Skeletal muscle cell (primary cell): ENCODE data around the gene SMU1.

Experiments used
- DNase-seq: peaks from one replicate; pipeline ENCODE4 v3.0.0-alpha.2; 2010; ENCODE audit warnings: low read depth
- H3K4me3 ChIP-seq: 2 replicates; pipeline ENCODE4 v1.5.1; 2011; ENCODE audit warnings: low read depth, mild to moderate bottlenecking, control low read depth, low read length, moderate library complexity

The SMU1 gene

DNA sequence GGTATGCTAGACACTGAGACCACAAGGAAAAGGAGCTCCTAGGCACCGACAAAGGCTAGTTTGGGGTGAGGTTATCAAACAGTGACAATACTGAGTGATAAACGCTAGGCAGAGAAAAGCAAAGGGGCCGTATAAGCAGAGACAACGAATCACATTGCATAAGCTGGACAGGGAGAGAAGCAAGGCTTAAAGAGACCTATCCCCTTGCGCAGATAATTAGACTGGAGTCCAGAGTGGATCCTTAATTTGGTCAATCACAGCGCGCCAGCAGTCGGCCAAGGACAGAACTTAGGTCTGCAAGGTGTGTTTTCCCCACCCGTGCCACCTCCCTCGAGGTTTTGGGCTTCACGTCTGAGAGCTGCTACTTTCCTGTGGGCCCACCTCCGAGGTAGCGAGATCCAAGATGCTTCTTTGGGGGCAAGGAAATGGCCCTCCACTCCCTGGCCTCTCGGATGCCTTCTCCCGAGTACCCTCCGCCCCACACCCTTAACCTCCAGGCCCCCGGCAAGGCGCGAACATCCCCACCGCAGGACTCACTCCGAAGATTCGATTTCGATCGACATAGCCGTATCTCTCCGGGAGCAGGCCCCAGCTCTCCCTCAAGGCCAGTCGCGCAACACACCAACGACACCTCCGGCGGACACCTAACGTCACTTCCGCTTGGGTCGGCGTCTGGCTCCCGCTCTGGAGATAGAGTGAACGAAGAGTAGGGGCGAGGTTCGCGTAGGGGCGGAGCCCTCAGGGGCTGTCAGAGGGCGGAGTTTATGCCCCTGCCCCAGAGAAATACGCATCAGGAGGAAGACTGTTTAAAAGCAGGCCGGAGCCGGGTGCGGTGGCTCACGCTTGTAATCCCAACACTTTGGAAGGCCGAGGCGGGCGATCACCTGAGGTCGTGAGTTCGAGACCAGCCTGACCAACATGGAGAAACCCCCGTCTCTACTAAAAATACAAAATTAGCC, at the start of gene SMU1:
Gene SMU1 (minus strand): TSS at position 629 of the 959 bp plus-strand sequence. CDS start 66 bp downstream, at position 563.
- peak within 1 kb of the TSS; percentile 80 for H3K4me3 ChIP-seq
- peak; percentile 87 for DNase-seq

GRCh38 chr9:33125461-33125860, 49.0 kb upstream of the SMU1 start:
- H3K4me3 ChIP-seq, result no peak overlapping the region
- DNase-seq, result no peak

DNA sequence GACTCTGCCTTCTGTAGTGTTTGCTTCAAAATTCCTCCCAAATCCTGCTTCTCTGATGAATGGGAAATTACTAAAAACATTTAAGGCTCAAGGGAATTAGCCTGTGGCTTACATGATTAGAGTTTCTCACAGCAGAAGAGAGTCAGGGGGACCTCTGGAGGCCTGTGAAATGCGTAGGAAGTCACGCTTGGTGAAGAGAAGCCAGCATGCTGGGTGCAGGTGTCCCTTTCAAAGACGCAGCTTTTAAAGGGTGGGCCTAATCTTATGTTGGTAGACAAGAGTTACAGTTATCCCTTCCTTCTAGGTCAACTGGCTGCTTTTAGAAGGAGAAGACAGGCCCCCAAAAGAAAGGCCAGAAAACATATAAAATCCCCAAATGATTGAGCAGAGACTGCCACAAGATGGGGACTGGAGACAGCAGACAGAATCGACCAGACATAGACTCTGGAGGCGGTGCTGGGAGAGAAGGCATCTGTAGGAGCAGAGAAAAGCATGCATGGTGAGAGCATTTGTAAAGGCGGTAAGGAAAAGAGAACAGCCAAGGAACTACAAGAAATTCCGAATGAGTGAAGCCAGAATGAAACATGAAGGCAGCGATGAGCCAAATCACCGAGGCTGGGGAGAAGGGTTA, 48.4 kb upstream of the SMU1 start:
- H3K4me3 ChIP-seq, result no peak overlapping the region

GRCh38 chr9:33124046-33124445, 47.6 kb upstream of the SMU1 start:
- DNase-seq, result no peak
- no peak overlapping the region for H3K4me3 ChIP-seq

More for the DNA sequence above, 48.4 kb upstream of the SMU1 start:
- DNase-seq, result no peak

- no peak overlapping the region for H3K4me3 ChIP-seq
- no peak for DNase-seq
Measured at GRCh38 chr9:33123407-33124031, 47.0 kb upstream of the SMU1 start.

GRCh38 chr9:33120620-33121019, 44.1 kb upstream of the SMU1 start:
- DNase-seq, result no peak
- H3K4me3 ChIP-seq, result no peak overlapping the region

GRCh38 chr9:33117796-33118195, 41.3 kb upstream of the SMU1 start:
- no peak overlapping the region for H3K4me3 ChIP-seq
- DNase-seq, result no peak

DNA sequence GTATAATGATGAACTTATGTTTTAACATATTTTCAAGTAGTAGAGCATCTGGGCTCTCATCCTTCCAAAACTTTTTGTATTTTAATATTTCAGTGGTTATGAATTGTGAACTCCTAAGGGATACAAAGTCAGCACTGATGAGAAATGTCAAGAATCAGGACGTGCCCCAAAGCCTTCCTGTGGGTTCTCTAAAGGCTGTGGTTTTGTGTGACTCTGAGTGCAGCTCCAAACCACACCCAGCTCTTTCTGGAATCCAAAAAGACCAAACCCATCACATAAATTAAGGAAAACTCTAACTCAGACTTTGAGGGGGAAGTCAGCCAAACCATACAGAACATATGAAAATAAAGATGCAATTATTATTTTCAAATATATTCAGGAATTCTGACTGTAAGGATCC, 40.8 kb upstream of the SMU1 start:
- DNase-seq, result no peak
- H3K4me3 ChIP-seq, result no peak overlapping the region

DNA sequence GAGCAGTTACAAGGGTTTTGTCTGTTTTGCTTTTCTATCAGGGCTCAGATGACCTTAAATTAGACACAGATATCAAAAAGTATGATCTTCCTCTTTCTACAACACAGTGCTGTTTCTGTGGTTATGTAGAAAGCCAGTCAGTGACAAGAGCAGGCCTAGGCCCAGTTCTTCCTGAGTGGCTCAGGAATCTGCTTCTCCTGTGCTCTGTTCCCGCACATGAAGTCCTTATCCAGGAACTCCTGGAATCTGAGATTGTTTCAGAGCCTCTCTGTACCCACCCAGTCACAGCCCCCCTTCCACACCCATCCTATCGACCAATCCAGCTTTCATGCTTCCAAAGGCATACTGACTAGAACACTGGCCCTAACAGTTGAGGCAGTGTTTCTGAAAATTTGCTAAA, 40.4 kb upstream of the SMU1 start:
- DNase-seq, result no peak
- no peak overlapping the region for H3K4me3 ChIP-seq

DNA sequence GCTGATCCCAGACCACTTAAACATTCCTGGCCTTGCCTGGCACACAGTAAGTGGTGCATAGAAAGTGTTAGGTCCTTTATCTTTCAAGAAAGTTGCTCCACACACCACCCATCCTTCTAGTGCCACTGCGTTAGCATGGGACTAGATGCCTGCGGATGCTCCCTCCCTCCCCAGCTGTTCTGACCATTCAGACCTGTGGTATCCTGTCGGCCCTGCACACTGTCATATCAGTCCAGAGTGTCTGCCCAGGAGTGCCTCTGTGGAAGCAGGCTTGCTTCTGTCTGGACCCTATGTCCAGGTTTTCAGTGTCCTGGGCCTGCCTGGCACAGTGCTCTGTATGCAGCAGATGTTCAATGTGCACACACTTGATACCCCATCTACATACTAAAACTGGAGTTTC, 38.3 kb upstream of the SMU1 start:
- H3K4me3 ChIP-seq, result no peak overlapping the region
- DNase-seq, result no peak

DNA sequence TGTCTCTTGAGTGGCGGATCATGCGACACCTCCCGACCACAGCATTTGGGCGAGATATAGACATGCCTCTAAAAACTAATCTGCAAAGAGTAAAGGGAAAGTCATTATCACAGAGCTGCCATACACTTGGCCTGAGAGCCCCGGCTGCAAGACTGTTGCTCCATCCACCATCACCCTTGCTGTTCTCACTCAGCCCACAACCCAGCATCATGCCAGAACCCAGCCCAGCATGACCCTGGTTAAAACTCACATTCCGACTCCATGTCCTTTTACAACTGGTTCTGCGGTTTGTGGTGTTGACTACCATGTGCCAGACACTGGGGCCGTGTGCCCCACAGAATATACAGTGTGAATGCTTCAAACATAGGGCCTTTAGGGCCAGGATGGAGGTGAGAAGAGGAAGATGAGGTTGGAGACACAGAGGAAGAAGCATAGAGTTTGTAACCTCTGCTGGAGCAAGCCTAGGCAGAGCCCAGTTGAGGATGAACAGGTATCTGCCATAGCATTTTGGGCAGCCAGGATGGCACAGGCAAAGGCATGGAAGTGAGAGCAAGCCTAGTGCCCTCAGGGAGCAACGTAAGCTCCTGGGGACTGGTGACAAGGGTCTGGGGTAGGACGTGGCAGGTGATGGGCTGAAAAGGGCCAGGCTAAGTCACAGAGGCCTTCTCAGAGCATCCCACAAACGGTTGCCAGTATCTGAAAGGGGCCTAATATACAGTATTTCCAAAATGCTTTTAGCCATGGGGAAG, 37.5 kb upstream of the SMU1 start:
- no peak overlapping the region for H3K4me3 ChIP-seq
- no peak for DNase-seq

DNA sequence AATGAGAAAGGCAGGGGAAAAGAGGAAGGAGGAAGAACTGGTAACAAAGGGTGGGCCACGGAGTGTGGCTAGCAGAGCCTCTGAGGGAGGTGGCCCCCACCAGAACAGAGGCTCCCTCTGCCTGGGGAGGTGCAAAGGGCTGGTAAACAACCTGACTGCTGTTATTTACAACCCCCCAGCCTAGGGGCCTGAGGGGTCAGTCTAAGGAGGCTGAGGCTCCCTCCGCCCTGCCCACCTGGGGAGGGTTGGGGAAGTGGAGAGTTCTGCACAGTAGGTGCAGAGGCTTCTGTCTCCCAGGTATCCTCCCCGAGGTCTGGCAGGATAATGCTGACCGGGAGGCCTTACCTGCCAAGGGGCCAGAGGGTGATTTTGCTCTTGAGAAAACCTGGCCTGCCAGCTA, 35.6 kb upstream of the SMU1 start:
- DNase-seq, result no peak
- H3K4me3 ChIP-seq, result no peak overlapping the region

- DNase-seq, result no peak
- H3K4me3 ChIP-seq, result no peak overlapping the region
Measured at GRCh38 chr9:33111631-33112030, 35.2 kb upstream of the SMU1 start.

DNA sequence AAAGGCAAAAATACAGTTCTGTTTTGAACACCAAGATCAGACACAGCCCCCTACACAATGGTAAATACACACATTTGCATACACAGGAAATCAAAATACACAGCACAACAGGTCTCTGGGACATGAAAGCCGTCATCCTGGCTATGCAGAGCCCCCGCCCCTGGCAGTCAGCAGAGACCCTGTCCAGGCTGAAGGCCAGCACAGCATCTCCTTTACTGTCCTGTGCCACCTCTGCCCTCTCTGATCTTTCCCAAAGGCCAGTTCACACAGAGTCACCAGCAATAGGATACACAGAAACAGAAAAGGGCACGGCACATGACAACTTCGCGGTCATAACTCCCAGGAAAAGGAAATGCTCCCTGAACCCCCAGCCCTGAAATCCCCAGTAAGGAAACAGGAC, 34.2 kb upstream of the SMU1 start:
- no peak overlapping the region for H3K4me3 ChIP-seq
- no peak for DNase-seq

DNA sequence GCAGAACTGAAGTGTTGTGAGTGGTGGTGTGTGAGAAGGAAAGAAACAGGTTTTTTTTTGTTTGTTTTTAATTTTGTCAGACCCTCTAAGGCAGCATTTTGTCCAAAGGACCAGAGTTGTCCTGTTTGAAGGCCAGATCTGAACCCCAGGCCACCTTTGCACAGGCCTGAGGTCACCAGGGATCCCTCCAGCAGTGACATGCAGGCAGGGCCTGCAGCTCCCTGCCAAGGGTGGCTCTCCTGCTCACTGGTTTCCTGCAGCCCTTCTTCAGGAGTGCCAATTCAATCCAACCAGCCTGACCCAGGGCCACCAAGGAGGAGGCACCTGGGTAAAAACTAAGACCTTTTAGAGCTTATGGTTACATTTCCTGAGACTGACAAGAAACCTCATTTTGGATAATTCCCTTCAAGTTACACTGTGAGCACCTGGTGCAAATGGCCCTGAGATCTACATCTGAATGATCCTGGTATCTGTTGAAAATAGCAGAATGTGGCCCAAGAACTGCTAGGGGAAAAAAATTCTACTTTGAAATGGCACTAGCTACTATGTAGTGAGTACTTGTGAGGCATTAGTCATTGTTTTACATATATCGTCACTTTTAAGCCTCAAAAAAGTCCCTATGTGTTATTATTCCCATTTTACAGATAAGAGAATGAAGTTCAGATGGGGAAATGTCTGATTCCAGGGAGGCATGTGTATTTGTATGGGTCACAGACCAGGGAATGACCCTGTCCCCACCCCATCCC, 33.5 kb upstream of the SMU1 start:
- DNase-seq, result no peak
- no peak overlapping the region for H3K4me3 ChIP-seq

DNA sequence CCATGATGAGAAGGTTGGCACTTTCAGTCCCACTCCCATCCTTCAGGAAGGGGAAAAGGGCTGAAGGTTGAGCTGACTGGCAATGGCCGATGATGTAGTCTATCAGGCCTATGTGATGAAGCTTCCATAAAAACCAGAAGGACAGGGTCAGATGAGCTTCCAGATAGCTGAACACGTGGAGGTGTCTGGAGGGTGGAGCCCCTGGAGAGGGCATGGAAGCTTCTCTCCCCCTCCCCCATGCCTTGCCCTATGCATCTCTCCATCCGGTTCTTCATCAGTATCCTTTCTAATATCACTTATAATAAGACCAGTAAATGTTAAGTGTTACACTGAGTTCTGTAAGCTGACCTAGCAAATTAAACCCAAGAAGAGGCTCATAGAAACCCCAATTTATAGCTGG, 32.6 kb upstream of the SMU1 start:
- DNase-seq, result no peak
- H3K4me3 ChIP-seq, result no peak overlapping the region

DNA sequence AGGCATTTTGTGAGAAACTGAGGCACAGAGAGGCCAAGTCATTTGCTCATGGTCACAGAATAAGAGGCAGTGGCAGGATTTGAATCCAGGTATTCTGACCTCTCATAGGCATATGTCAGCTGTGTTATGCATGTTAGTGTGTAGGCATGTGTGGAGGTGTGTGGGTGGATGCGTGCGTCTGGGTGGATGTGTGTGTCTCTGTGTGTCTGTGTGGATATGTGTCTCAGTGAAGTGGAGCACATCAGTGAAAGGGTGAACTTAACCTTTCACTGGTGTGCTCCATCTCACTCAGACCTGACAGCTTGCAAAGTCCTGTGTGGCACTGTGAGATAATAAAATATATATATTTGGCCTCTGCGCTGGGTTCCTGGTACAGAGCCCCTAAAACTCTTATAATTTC, 32.0 kb upstream of the SMU1 start:
- DNase-seq, result no peak
- no peak overlapping the region for H3K4me3 ChIP-seq

DNA sequence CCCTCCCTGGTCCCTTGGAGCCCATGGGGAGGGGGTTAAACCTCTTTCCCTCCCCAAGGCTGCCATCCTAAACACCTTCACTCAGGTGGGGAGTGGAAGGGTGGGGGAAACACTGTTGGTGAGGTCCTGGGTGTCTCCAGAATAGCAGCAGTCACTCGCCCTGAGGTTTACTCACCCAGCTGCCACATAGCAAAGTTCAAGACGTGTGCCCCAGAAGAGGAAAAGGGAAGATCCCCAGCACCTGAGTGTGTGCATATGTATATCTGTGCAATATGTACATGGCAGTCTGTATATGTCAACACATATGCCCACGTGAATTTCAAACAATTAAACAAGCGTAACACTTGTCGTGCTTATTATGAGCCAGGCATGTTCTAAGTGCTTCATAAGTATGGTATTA, 31.3 kb upstream of the SMU1 start:
- DNase-seq, result no peak
- H3K4me3 ChIP-seq, result no peak overlapping the region
